H1 (cell line): Measurements from ENCODE around the gene PAAF1. TPM values are rescaled to one million over a fixed set of nuclear protein-coding genes. Genes with fewer than 3 reads are reported as not detected.

Experiments
- BRCA1 ChIP-seq: IDR thresholded peaks from 2 replicates; pipeline ENCODE4 v1.6.1; 2012; ENCODE audit warnings: low read depth, low read length, improper control_type of control experiment
- GTF2F1 ChIP-seq: IDR thresholded peaks from 2 replicates; pipeline ENCODE4 v1.6.1; 2012; ENCODE audit warnings: low read depth, low read length, improper control_type of control experiment, borderline replicate concordance
- TCF12 ChIP-seq: IDR thresholded peaks from 2 replicates; pipeline ENCODE4 v1.6.1; 2011; ENCODE audit warnings: low read depth, mild to moderate bottlenecking, low read length
- polyA plus RNA-seq, 7 experiments: library from polyadenylated mRNA; depleted of rRNA in 3 of 7; stranded (reverse) in 5 of 7; unstranded in 2 of 7; fragments of >200 nt in 5 of 7; fragments of 200-250 nt in 2 of 7; gene quantifications; 1 replicate in 5 of 7; 2 replicates in 1 of 7; 4 replicates in 1 of 7; pipeline versions ENCODE4 v1.2.1 to v1.2.3, GENCODE V29; 2011 to 2013; ENCODE audit warnings: missing spikeins in 2 of 7, mixed read lengths in 2 of 7
- total RNA-seq: library from RNA; stranded (reverse); fragmentation: NEBNext Ultra II Directional; extraction: Animal tissue kit (Norgen Biotek cat#: 25700); gene quantifications from 2 replicates; pipeline ENCODE4 v1.2.1, GENCODE V29; 2021

Gene PAAF1
- total and polyA plus RNA-seq, 2 of the 8 experiments (the other 6 are each of a cell fraction or from before 2014, with no cell fraction given), result 24.4 to 28.8 TPM

- TF ChIP-seq BRCA1 (no peak), TCF12 (no peak), GTF2F1 (no peak)
These were observed 62.3 kb downstream of the PAAF1 start (continued) for GRCh38 chr11:73939096-73939495.
